HEK293 (cell line): Measurements from ENCODE around the gene NEAT1.

ENCODE experiments used
- BCL6B ChIP-seq: fragments of 450-650 bp; formaldehyde crosslinking; IDR thresholded peaks from 2 replicates; pipeline ENCODE4 v1.5.1; 2017; ENCODE audit warnings: missing biosample characterization, missing genetic modification characterization
- EGR2 ChIP-seq: fragments of 450-650 bp; formaldehyde crosslinking; IDR thresholded peaks from 2 replicates; pipeline ENCODE4 v1.5.1; 2016; ENCODE audit warnings: low read depth, missing biosample characterization, missing genetic modification characterization
- GLIS2 ChIP-seq: fragments of 450-650 bp; formaldehyde crosslinking; IDR thresholded peaks from 2 replicates; pipeline ENCODE4 v1.5.1; 2016; ENCODE audit warnings: missing biosample characterization, missing genetic modification characterization
- HIC1 ChIP-seq: fragments of 450-650 bp; formaldehyde crosslinking; IDR thresholded peaks from 2 replicates; pipeline ENCODE4 v1.5.1; 2016; ENCODE audit warnings: missing biosample characterization, missing genetic modification characterization
- INSM2 ChIP-seq: fragments of 450-650 bp; formaldehyde crosslinking; IDR thresholded peaks from 2 replicates; pipeline ENCODE4 v1.5.1; 2016; ENCODE audit warnings: missing biosample characterization, missing genetic modification characterization
- KLF16 ChIP-seq: fragments of 450-650 bp; formaldehyde crosslinking; IDR thresholded peaks from 2 replicates; pipeline ENCODE4 v1.5.1; 2017; ENCODE audit warnings: missing biosample characterization, missing genetic modification characterization
- PRDM2 ChIP-seq: fragments of 450-650 bp; formaldehyde crosslinking; IDR thresholded peaks from 2 replicates; pipeline ENCODE4 v1.5.1; 2016; ENCODE audit warnings: missing biosample characterization, missing genetic modification characterization, borderline replicate concordance
- WT1 ChIP-seq: fragments of 450-650 bp; formaldehyde crosslinking; IDR thresholded peaks from 2 replicates; pipeline ENCODE4 v1.5.1; 2016; ENCODE audit warnings: missing biosample characterization, missing genetic modification characterization
- ZBTB20 ChIP-seq: fragments of 450-650 bp; formaldehyde crosslinking; IDR thresholded peaks from 2 replicates; pipeline ENCODE4 v1.5.1; 2016; ENCODE audit warnings: missing biosample characterization, missing genetic modification characterization
- ZFHX2 ChIP-seq: fragments of 450-650 bp; formaldehyde crosslinking; conservative IDR thresholded peaks from 2 replicates; pipeline ENCODE4 v1.5.1; 2016; ENCODE audit warnings: missing biosample characterization, missing genetic modification characterization
- ZIC2 ChIP-seq: fragments of 450-650 bp; formaldehyde crosslinking; IDR thresholded peaks from 2 replicates; pipeline ENCODE4 v1.5.1; 2016; ENCODE audit warnings: missing biosample characterization, missing genetic modification characterization
- ZNF146 ChIP-seq: fragments of 450-650 bp; formaldehyde crosslinking; IDR thresholded peaks from 2 replicates; pipeline ENCODE4 v1.5.1; 2016; ENCODE audit warnings: missing biosample characterization, missing genetic modification characterization
- ZNF221 ChIP-seq: fragments of 450-650 bp; formaldehyde crosslinking; IDR thresholded peaks from 2 replicates; pipeline ENCODE4 v1.5.1; 2017; ENCODE audit warnings: missing biosample characterization, missing genetic modification characterization, borderline replicate concordance
- ZNF26 ChIP-seq: fragments of 450-650 bp; formaldehyde crosslinking; IDR thresholded peaks from 2 replicates; pipeline ENCODE4 v1.5.1; 2016; ENCODE audit warnings: missing biosample characterization, missing genetic modification characterization
- ZNF37A ChIP-seq: fragments of 450-650 bp; IDR thresholded peaks from 2 replicates; pipeline ENCODE4 v1.5.1; 2018; ENCODE audit warnings: missing biosample characterization, missing genetic modification characterization
- ZNF391 ChIP-seq: fragments of 450-650 bp; formaldehyde crosslinking; IDR thresholded peaks from 2 replicates; pipeline ENCODE4 v1.5.1; 2016; ENCODE audit warnings: low read depth, missing biosample characterization, missing genetic modification characterization, borderline replicate concordance
- ZNF501 ChIP-seq: fragments of 450-650 bp; formaldehyde crosslinking; IDR thresholded peaks from 2 replicates; pipeline ENCODE4 v1.5.1; 2016; ENCODE audit warnings: missing biosample characterization, missing genetic modification characterization
- ZNF596 ChIP-seq: fragments of 450-650 bp; IDR thresholded peaks from 2 replicates; pipeline ENCODE4 v1.5.0; 2018; ENCODE audit warnings: missing biosample characterization, mild to moderate bottlenecking, missing genetic modification characterization, moderate library complexity
- ZNF600 ChIP-seq: fragments of 450-650 bp; formaldehyde crosslinking; IDR thresholded peaks from 2 replicates; pipeline ENCODE4 v1.5.1; 2016; ENCODE audit warnings: missing biosample characterization, missing genetic modification characterization
- ZNF76 ChIP-seq: fragments of 450-650 bp; formaldehyde crosslinking; IDR thresholded peaks from 2 replicates; pipeline ENCODE4; 2016; ENCODE audit warnings: low read depth, missing biosample characterization, missing genetic modification characterization, borderline replicate concordance
- ZXDB ChIP-seq: fragments of 450-650 bp; formaldehyde crosslinking; IDR thresholded peaks from 2 replicates; pipeline ENCODE4 v1.5.1; 2016; ENCODE audit warnings: missing biosample characterization, missing genetic modification characterization

The NEAT1 gene

DNA sequence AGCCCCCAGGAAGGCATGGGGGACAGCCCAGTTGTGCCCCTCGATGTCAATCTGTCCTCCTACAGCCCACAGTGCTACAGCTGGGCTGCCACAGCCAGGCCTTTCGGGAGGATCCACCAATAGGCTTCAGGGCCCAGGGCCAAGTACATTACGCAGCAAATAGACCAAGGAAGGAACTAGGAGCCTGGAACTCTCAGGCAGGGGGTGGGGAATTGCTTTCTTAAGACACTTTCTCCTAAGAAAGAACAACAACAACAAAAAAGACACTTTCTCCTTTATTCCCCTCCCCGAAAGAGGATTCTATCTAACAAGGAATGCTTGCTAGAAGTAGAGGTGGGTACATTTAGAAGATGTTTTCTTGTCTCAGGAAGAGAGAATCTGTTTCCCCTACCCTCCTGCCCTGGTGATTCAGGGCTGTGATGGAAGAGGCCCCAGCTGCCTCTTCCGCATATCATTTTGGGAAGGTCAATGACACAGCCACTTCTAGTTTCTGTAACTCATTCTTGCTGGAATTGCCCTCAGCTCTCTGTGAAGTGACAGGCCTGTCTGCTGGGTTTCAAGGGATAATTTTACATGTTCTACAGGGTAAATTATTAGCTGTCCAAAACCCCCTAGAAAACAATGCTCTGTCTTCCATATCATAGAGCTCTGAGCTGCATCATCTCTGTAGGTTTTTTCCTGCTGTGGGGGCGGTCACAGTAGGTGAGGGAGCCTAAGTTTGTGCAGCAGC is 70.2 kb downstream of the NEAT1 start (continued):
- TF ChIP-seq ZNF221 (tag by site-specific recombination) = no peak
- no peak; the same call in 1 of the 2 replicates for TF ChIP-seq ZXDB
- no peak for TF ChIP-seq BCL6B (tag by site-specific recombination)
- no peak for TF ChIP-seq ZNF37A (tag by site-specific recombination)
- TF ChIP-seq ZIC2 (tag by site-specific recombination) = no peak
- no peak for TF ChIP-seq PRDM2
- no peak for TF ChIP-seq ZNF596 (tag by site-specific recombination)
- peak; percentile 93 for TF ChIP-seq ZNF600 (tag by site-specific recombination)
- peak; percentile 63; the same call in 1 of the 2 replicates for TF ChIP-seq ZNF76 (tag by site-specific recombination)
- no peak for TF ChIP-seq KLF16 (tag by site-specific recombination)
- TF ChIP-seq HIC1 (tag by site-specific recombination) = no peak
- peak; percentile 69 for TF ChIP-seq ZBTB20 (tag by site-specific recombination)
- peak; percentile 47; the same call in 1 of the 2 replicates for TF ChIP-seq EGR2
- TF ChIP-seq ZNF501 = no peak
- peak; percentile 52 for TF ChIP-seq ZFHX2
- no peak for TF ChIP-seq GLIS2 (tag by site-specific recombination)
- no peak for TF ChIP-seq WT1 (tag by site-specific recombination)
- TF ChIP-seq ZNF391 = no peak
- no peak for TF ChIP-seq ZNF26 (tag by site-specific recombination)
- no peak for TF ChIP-seq INSM2 (tag by site-specific recombination)
- TF ChIP-seq ZNF146 (tag by site-specific recombination) = no peak
